Esophagus squamous epithelium (tissue), 5 donors: ENCODE measurements around the gene UBAP1L. TPM values are rescaled to one million over a fixed set of nuclear protein-coding genes. Genes with fewer than 3 reads are reported as not detected.
A peak's percentile ranks its signal among the peaks of the same experiment; 100 is the strongest.
"Not testable (repeated sequence)": the region's sequence is repeated elsewhere in the genome, so short reads cannot be mapped to it uniquely, and the experiment has no call there.

ENCODE experiments used
- DNase-seq: peaks from one replicate; lab custom pipeline; 2025; lab: John Stamatoyannopoulos, UW
- H3K27ac ChIP-seq, 4 donors: fragments of 200-600 bp; sonication (generic); one replicate each; pipeline ENCODE4 v1.5.1; 2016 to 2019; ENCODE audit warnings: mild to moderate bottlenecking in 1 of 4
- H3K27me3 ChIP-seq, 4 donors: fragments of 200-600 bp; sonication (generic); 1 replicate in 3 of 4; 2 replicates in 1 of 4; pipeline versions ENCODE4 v1.5.1 to v1.6.0; 2017 to 2021; ENCODE audit warnings: antibody characterized with exemption in 1 of 4
- H3K36me3 ChIP-seq, 3 donors: fragments of 200-600 bp; sonication (generic); one replicate each; pipeline ENCODE4 v1.5.1; 2016 to 2019
- H3K4me1 ChIP-seq, 3 donors: fragments of 200-600 bp; sonication (generic); one replicate each; pipeline ENCODE4 v1.5.1; 2017 to 2019
- H3K4me3 ChIP-seq, 4 donors: fragments of 200-600 bp; sonication (generic); 1 replicate in 3 of 4; 2 replicates in 1 of 4; pipeline ENCODE4 v1.5.1; 2016 to 2019; ENCODE audit warnings: mild to moderate bottlenecking in 2 of 4, moderate library complexity in 1 of 4
- H3K9me3 ChIP-seq, 3 donors: fragments of 200-600 bp; sonication (generic); one replicate each; pipeline ENCODE4 v1.5.1; 2016 to 2019
- POLR2A ChIP-seq, 4 donors: fragments of 450-650 bp; IDR thresholded peaks; one replicate each; pipeline ENCODE4 v1.6.1; 2017; ENCODE audit warnings: antibody characterized with exemption in 4 of 4, mild to moderate bottlenecking in 4 of 4, moderate library complexity in 3 of 4
- WGBS, 2 donors: methylation state at CpG; one replicate each; pipeline ENCODE4 v1.1.5; 2018; 5-methylcytosine and 5-hydroxymethylcytosine counted together
- intact Hi-C: fragments of 100-400 bp; cut with DNase I; formaldehyde crosslinking; loops from one replicate; pipeline ENCODE4 v1.15.0; 2022
- total RNA-seq, 4 donors: library from RNA; depleted of rRNA; stranded (reverse); fragments of >200 nt; gene quantifications; one replicate each; pipeline ENCODE4 v1.1.0, GENCODE V29; 2016
- TF ChIP-seq, protein P1 (sequence below), 6 experiments: fragments of 450-650 bp in 4 of 6; fragments of 200-600 bp in 2 of 6; sonication (generic) in 2 of 6; IDR thresholded peaks; one replicate each; pipeline ENCODE4 v1.5.1; 2016 to 2019; ENCODE audit warnings: antibody characterized with exemption in 6 of 6, mild to moderate bottlenecking in 4 of 6, moderate library complexity in 4 of 6
- donor health status: DM: yes; HTN: yes; CAD: no.

UBAP1L gene
- total RNA-seq, 4 donors from 2014 or later: 1.6 to 6.3 (median 2.0) TPM

DNA sequence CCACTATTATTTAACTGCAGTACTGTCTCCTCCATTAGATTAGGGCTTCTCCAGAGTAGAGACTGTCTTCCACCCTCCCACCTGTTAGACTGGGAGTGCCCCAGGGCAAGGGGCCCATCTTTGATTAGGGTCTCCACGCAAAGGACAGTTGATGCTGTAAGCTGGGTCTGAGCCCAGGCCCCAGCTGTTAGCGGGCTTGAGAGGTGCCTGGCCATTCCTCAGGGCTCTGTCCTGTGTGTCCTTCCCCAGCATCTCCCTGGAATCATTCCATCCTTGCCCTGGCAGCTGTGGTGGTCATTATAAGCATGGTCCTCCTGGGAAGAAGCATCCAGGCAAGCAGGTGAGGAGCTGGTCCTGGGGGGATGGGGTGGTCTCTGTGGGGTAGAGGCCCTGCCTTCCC lies 63.7 kb downstream of the UBAP1L start:
- DNase-seq: no peak
- Histone ChIP-seq H3K9me3 (no peaks in the 10 kb centered on the region), H3K27me3 (no peaks in the 10 kb centered on the region), H3K27ac (peak overlapping the region in 2 of 4 donors; percentile 14 to 21), H3K4me1 (peaks cover 14 to 40% (median 28%) of the 10 kb centered on the region in 3 donors), H3K4me3 (no peak overlapping the region), H3K36me3 (peaks cover 0 to 17% (median 0%) of the 10 kb centered on the region in 3 donors)
- intact Hi-C loops: loop anchor here (10.0 kb wide), 1 partner anchor 224 kb away; no protein-coding TSS in a partner anchor
- 71 to 100% methylated on average over 1 of the region's 2 CpGs for WGBS, 2 donors
- TF ChIP-seq POLR2A (IDR thresholded peaks at IDR 0.05): no peak
- TF ChIP-seq, protein P1, sequence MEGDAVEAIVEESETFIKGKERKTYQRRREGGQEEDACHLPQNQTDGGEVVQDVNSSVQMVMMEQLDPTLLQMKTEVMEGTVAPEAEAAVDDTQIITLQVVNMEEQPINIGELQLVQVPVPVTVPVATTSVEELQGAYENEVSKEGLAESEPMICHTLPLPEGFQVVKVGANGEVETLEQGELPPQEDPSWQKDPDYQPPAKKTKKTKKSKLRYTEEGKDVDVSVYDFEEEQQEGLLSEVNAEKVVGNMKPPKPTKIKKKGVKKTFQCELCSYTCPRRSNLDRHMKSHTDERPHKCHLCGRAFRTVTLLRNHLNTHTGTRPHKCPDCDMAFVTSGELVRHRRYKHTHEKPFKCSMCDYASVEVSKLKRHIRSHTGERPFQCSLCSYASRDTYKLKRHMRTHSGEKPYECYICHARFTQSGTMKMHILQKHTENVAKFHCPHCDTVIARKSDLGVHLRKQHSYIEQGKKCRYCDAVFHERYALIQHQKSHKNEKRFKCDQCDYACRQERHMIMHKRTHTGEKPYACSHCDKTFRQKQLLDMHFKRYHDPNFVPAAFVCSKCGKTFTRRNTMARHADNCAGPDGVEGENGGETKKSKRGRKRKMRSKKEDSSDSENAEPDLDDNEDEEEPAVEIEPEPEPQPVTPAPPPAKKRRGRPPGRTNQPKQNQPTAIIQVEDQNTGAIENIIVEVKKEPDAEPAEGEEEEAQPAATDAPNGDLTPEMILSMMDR (IDR thresholded peaks at IDR 0.05): no peak

DNA sequence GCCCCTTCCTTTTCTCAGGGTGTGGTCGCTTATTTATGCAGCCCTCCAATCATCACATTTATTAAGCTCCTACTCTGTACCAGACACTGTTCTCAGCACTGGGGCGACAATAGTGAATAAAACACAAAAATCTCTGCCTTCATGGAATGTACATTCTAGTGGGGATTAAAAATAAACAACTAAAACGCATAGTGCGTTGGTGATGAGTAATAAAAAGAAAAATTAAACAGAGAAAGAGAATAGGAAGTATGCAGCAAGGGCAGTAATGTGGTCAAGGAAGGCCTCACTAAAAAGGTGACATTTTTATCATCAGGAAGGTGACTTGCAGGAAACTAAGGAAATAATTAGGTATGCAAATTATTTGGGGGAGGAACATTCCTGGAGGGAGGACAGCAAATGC lies 64.7 kb downstream of the UBAP1L start:
- Histone ChIP-seq H3K27ac (peak overlapping the region in 1 of 4 donors; percentile 15), H3K27me3 (no peaks in the 10 kb centered on the region), H3K36me3 (peaks cover 0 to 17% (median 0%) of the 10 kb centered on the region in 3 donors), H3K4me1 (peaks cover 13 to 35% (median 23%) of the 10 kb centered on the region in 3 donors), H3K4me3 (no peak overlapping the region), H3K9me3 (no peaks in the 10 kb centered on the region)
- TF ChIP-seq POLR2A (IDR thresholded peaks at IDR 0.05): no peak
- TF ChIP-seq, protein P1 (IDR thresholded peaks at IDR 0.05): no peak
- intact Hi-C loops: loop anchor here (10.0 kb wide), 1 partner anchor 225 kb away; no protein-coding TSS in a partner anchor
- WGBS, 2 donors: 23 to 45% methylated on average over 4 of the region's 4 CpGs
- no peak for DNase-seq

DNA sequence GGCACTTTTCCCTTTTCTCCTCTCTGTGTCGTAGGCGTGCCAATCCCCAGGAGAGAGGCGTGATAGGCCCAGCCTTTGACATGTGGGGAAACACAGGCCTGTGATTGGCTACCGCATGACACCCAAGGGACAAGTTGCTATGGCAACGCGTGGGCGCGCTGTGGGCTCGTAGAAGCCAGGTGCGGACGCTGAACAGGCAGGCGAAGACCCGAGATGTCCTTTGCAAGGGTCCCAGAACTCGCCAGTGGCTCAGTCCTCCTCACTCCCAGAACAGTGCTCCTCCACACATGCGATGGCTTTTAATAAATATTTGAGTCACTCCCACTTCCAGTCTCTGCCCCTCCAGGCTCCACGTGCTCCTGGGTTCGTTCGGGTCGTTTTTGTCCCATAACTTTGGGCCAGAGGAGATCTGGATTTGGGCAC lies 65.6 kb downstream of the UBAP1L start:
- Histone ChIP-seq H3K9me3 (no peaks in the 10 kb centered on the region), H3K4me1 (peaks cover 4 to 35% (median 21%) of the 10 kb centered on the region in 3 donors), H3K27me3 (no peaks in the 10 kb centered on the region), H3K4me3 (peak overlapping the region in 3 of 4 donors; percentile 22 to 52 (median 30)), H3K36me3 (peaks cover 0 to 17% (median 0%) of the 10 kb centered on the region in 3 donors), H3K27ac (peak overlapping the region in 1 of 4 donors; percentile 15)
- WGBS, 2 donors: 22 to 28% methylated on average over 16 to 19 of the region's 19 CpGs
- TF ChIP-seq, protein P1 (IDR thresholded peaks at IDR 0.05): peak in 1 of 6 experiments; percentile 5
- TF ChIP-seq POLR2A (IDR thresholded peaks at IDR 0.05): no peak
- intact Hi-C loops: no loop called here
- DNase-seq: peak; percentile 46

DNA sequence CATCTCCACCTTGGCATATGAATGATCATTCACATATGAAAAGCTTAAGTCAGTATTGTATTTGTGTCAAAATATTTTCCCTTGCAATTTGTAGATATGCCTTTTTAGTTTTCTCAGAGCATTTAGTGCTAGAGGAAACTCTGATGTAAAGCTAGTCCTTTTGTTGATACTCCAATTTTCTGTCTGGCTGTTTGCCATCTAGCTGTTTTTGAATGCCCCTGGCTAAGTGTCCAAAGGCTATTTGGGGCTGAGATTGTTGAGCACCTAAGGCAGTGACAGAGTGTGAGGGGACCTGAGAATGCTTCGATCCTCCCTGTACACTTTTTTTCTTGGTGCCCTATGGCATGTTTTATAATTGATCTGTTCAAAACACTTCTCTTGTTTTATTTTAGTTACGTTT lies 66.8 kb downstream of the UBAP1L start:
- peaks cover 0 to 7% (median 0%) of the 10 kb centered on the region in 3 donors for H3K36me3 ChIP-seq
- no peak overlapping the region for H3K4me3 ChIP-seq
- intact Hi-C loops: no loop called here
- peaks cover 4 to 39% (median 22%) of the 10 kb centered on the region in 3 donors for H3K4me1 ChIP-seq
- no peak overlapping the region for H3K27ac ChIP-seq
- 68 to 79% methylated on average over 2 of the region's 2 CpGs for WGBS, 2 donors
- H3K27me3 ChIP-seq: no peaks in the 10 kb centered on the region
- TF ChIP-seq POLR2A (IDR thresholded peaks at IDR 0.05): no peak
- TF ChIP-seq, protein P1 (IDR thresholded peaks at IDR 0.05): no peak
- H3K9me3 ChIP-seq: no peaks in the 10 kb centered on the region
- DNase-seq: no peak

DNA sequence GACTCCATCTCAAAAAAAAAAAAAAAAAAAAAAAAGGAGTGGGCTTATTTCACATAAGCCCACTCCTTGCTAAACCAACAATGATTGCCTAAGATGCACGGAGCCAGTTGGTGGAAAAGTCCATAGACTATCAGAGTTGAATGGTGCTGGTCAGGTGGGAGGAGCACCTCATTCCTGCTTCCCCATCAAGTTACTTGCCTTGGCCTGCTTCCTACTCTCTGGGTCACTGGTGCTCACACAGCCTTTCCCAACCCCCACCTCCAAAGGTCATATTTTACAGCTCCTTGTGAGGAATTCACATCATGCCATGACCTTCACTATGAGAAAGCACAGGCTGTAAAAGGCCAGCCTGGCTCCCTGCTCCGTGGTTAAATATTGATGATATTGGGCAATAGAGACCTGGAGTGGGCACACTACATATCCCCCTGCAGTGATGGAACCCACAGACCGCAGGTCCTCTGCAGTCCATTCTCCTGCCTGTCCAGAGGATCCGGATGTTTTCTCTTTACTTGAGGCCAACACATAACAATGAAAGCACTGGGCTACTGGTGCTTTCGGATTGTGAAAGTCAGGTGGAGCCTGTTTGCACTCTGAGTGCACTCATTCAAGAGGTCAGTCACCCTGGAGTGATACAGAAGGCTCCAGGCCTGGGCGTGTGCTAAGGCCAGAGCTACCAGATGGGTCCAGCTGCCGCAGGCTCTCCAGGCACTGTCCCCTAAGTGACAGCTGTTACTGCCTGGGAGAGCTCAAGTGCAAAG lies 70.1 kb downstream of the UBAP1L start, which contains the start of gene SLC51B:
Gene SLC51B, plus strand, starts transcription at position 664 of the 758 bp plus-strand sequence. CDS start 4,618 bp downstream, outside the sequence.
- no peak within 1 kb of the TSS for H3K4me3 ChIP-seq
- peaks cover 4 to 40% (median 20%) of the 10 kb centered on the region in 3 donors for H3K4me1 ChIP-seq
- intact Hi-C loops: no loop called here
- H3K27me3 ChIP-seq: no peaks in the 10 kb centered on the region
- no peaks in the 10 kb centered on the region for H3K9me3 ChIP-seq
- H3K36me3 ChIP-seq: no peaks in the 10 kb centered on the region
- 88 to 100% methylated on average over 3 to 5 of the region's 7 CpGs for WGBS, 2 donors
- TF ChIP-seq, protein P1 (IDR thresholded peaks at IDR 0.05): no peak
- TF ChIP-seq POLR2A (IDR thresholded peaks at IDR 0.05): no peak
- DNase-seq: no peak
- peak within 1 kb of the TSS in 2 of 4 donors; percentile 28 to 46 for H3K27ac ChIP-seq

DNA sequence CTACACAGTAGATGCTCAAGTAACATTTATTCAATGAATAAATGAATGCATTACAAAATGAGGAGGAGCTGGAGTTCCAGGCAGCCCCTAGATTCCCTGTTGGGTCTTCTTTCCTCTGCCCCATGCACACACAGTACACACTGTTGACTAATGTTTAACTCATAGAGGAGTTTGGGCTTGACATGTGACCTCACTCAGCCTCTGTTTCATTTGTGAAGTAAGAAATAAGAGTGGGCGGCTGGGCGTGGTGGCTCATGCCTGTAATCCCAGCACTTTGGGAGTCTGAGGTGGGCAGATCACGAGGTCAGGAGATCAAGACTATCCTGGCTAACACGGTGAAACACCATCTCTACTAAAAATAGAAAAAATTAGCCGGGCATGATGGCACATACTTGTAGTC lies 70.8 kb downstream of the UBAP1L start:
- intact Hi-C loops, H3K36me3 ChIP-seq, H3K27me3 ChIP-seq, H3K9me3 ChIP-seq, H3K4me3 ChIP-seq, DNase-seq: not testable (repeated sequence)
- WGBS, 2 donors: 30 to 43% methylated on average over 5 of the region's 5 CpGs
- Histone ChIP-seq H3K4me1 (peaks cover 0 to 33% (median 15%) of the 10 kb centered on the region in 3 donors), H3K27ac (peak overlapping the region in 1 of 4 donors; percentile 46)
